Vagina (tissue), 2 donors: ENCODE measurements around the gene SLC44A1.

Source experiments
- POLR2A ChIP-seq, 2 donors: fragments of 450-650 bp; IDR thresholded peaks; one replicate each; pipeline ENCODE4 v1.6.1; 2017; ENCODE audit warnings: antibody characterized with exemption in 2 of 2, mild to moderate bottlenecking in 2 of 2, moderate library complexity in 2 of 2
- TF ChIP-seq, protein P1 (sequence below), 3 experiments: fragments of 450-650 bp in 2 of 3; fragments of 200-600 bp in 1 of 3; sonication (generic) in 1 of 3; IDR thresholded peaks; one replicate each; pipeline ENCODE4 v1.5.1; 2017 to 2019; ENCODE audit warnings: antibody characterized with exemption in 3 of 3, mild to moderate bottlenecking in 2 of 3, moderate library complexity in 2 of 3

DNA sequence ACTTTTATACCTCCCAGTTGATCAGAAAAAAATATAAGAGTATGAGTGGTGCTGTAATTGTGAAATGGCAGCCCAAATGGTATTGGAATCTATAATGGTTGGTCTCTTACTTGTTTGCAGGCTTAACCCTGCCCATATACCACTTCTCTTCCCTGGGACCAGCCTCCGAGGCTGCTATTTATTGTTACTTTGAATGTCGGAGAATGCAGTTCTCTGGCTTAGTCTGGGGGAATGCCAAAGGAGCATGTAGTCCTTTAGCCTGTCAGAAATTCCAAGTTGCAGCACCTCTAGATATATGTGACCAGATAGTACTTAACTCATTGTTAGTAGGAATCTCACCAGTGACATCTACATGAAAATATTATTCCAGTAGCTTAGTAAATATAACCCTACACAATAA lies 47.5 kb downstream of the SLC44A1 start:
- TF ChIP-seq, protein P1, sequence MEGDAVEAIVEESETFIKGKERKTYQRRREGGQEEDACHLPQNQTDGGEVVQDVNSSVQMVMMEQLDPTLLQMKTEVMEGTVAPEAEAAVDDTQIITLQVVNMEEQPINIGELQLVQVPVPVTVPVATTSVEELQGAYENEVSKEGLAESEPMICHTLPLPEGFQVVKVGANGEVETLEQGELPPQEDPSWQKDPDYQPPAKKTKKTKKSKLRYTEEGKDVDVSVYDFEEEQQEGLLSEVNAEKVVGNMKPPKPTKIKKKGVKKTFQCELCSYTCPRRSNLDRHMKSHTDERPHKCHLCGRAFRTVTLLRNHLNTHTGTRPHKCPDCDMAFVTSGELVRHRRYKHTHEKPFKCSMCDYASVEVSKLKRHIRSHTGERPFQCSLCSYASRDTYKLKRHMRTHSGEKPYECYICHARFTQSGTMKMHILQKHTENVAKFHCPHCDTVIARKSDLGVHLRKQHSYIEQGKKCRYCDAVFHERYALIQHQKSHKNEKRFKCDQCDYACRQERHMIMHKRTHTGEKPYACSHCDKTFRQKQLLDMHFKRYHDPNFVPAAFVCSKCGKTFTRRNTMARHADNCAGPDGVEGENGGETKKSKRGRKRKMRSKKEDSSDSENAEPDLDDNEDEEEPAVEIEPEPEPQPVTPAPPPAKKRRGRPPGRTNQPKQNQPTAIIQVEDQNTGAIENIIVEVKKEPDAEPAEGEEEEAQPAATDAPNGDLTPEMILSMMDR (IDR thresholded peaks at IDR 0.05): no peak
- TF ChIP-seq POLR2A (IDR thresholded peaks at IDR 0.05): no peak
